ENCODE data around the gene SELENON. TPM values are rescaled to one million over a fixed set of nuclear protein-coding genes. Genes with fewer than 3 reads are reported as not detected.

The SELENON gene
- total RNA-seq, 4 donors from 2014 or later: 20.0 to 51.0 (median 43.3) TPM

DNA sequence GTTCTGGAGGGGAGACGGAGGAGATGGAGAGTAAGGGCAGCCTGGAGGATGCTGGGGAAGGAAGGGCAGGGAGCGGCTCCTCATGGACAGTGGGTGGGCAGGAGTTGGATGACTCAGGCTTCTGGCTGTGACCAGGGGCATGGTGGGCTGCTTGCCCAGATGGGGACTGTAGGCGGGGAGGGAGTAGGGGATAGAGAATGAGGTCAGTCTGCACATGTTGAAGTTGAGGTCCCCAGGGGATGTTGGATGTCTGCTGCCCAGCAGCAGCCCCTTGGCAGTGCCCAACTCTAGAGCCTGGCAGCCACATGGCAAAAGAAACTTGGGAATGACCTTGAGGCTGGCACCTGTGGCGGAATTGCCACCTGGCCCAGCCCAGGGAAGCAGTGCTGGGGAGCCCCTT is 6.4 kb downstream of the SELENON start:
- Histone ChIP-seq H3K9me3 (no peaks in the 10 kb centered on the region), H3K27me3 (no peaks in the 10 kb centered on the region), H3K4me3 (no peak overlapping the region), H3K4me1 (peaks cover 57% of the 10 kb centered on the region in 2 donors), H3K36me3 (peaks cover 0 to 21% of the 10 kb centered on the region in 2 donors), H3K27ac (peak overlapping the region; percentile 79 to 85 (median 82))
- ATAC-seq (no peak), DNase-seq (no peak)
- TF ChIP-seq, protein P1, sequence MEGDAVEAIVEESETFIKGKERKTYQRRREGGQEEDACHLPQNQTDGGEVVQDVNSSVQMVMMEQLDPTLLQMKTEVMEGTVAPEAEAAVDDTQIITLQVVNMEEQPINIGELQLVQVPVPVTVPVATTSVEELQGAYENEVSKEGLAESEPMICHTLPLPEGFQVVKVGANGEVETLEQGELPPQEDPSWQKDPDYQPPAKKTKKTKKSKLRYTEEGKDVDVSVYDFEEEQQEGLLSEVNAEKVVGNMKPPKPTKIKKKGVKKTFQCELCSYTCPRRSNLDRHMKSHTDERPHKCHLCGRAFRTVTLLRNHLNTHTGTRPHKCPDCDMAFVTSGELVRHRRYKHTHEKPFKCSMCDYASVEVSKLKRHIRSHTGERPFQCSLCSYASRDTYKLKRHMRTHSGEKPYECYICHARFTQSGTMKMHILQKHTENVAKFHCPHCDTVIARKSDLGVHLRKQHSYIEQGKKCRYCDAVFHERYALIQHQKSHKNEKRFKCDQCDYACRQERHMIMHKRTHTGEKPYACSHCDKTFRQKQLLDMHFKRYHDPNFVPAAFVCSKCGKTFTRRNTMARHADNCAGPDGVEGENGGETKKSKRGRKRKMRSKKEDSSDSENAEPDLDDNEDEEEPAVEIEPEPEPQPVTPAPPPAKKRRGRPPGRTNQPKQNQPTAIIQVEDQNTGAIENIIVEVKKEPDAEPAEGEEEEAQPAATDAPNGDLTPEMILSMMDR (IDR thresholded peaks at IDR 0.05 in 4 of 5, conservative IDR thresholded peaks at IDR 0.05 in 1 of 5): no peak
- no peak for TF ChIP-seq POLR2A (IDR thresholded peaks at IDR 0.05)
- in situ Hi-C loops (cut with MboI; ENCODE audit: low sequenced_read_pairs in 4 of 4): loop anchor here in 1 of 4 donors (10.0 kb wide), 1 partner anchor 62 kb away; no protein-coding TSS in a partner anchor
- intact Hi-C loops (cut with DNase I; ENCODE audit: low total_unique reads): loop anchor here (10.0 kb wide), 2 partner anchors 372 to 572 kb away; partner anchors contain the start of genes MACO1 and SYF2

DNA sequence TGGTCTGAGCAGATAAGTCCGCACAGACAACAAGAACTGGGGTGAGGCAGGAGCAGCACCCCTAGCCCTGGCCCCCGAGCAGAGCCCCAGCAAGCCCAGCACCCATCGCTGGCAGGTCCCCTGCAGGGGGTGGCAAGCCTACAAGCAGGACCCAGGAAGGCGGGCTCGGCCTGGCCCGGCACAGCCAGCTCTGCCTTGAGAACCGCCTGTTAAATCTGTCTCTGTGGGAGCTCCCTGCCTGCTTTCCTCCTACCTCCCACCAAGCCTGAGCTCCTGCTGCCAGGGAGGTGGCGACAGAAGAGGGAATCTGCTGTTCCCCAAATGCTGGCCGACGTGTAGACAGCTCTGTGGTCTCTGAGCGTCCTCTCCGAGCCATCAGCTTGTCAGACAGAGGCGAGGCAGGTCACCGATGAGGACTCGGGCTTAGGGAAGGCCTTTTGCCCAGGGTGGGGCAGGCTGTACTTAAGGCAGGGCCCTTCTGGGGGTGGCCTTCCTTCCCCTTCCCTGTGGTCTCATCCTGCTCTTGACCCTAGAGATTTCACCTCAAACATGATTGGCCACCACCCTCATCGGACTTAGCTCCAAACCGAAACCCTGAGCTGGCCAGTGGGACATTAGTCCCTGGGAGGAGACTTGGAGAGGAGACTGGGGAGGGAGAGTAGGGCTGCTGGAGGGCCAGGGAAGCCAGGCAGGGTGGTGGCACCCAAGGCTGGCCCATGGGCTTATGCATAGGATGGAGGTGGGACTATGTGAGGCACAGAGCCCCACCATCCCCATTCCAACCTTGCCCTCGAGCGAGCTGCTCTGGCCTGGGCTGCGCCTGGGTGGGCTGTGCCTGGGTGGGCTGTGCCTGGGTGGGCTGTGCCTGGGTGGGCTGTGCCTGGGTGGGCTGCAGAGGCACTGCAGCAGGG is 7.7 kb downstream of the SELENON start:
- peak overlapping the region; percentile 20 to 85 (median 82) for H3K27ac ChIP-seq
- H3K36me3 ChIP-seq: peaks cover 0 to 30% of the 10 kb centered on the region in 2 donors
- no peak for DNase-seq
- no peaks in the 10 kb centered on the region for H3K27me3 ChIP-seq
- in situ Hi-C loops (cut with MboI; ENCODE audit: low sequenced_read_pairs in 4 of 4): loop anchor here in 1 of 4 donors (10.0 kb wide), 1 partner anchor 63 kb away; no protein-coding TSS in a partner anchor
- H3K4me1 ChIP-seq: peaks cover 44 to 49% of the 10 kb centered on the region in 2 donors
- no peak overlapping the region for H3K4me3 ChIP-seq
- no peak for ATAC-seq
- intact Hi-C loops (cut with DNase I; ENCODE audit: low total_unique reads): loop anchor here (10.0 kb wide), 2 partner anchors 373 to 573 kb away; partner anchors contain the start of genes MACO1 and SYF2
- no peak for TF ChIP-seq POLR2A (IDR thresholded peaks at IDR 0.05)
- TF ChIP-seq, protein P1 (IDR thresholded peaks at IDR 0.05 in 4 of 5, conservative IDR thresholded peaks at IDR 0.05 in 1 of 5): no peak
- H3K9me3 ChIP-seq: no peaks in the 10 kb centered on the region

DNA sequence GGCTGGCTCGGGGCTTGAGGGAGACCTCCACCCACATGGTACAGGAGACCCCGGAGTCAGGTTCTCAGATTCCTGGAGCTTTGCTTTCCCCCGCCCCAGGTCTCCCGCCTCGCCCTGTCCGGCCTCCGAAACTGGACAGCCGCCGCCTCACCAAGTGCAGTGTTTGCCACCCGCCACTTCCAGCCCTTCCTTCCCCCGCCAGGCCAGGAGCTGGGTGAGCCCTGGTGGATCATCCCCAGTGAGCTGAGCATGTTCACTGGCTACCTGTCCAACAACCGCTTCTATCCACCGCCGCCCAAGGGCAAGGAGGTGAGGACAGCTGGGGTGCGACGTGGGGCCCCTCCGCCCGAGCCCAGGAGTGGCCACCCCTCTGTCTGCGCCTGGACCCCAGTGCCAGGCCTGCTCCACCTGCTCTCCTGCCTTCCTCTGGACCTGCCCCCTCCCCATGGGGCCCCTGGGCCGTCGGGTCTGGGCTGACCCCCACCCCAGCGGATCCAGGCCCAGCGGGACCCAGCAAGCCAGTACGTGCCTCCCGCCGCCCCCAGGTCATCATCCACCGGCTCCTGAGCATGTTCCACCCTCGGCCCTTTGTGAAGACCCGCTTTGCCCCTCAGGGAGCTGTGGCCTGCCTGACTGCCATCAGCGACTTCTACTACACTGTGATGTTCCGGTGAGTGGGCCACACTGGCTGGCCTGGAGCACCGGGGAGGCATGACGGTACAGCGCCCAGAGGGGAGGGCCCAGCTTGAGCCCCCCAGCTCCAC is 8.7 kb downstream of the SELENON start:
- Histone ChIP-seq H3K27me3 (no peaks in the 10 kb centered on the region), H3K36me3 (peaks cover 0 to 40% of the 10 kb centered on the region in 2 donors), H3K27ac (no peak overlapping the region), H3K9me3 (no peaks in the 10 kb centered on the region), H3K4me1 (peaks cover 36 to 44% of the 10 kb centered on the region in 2 donors), H3K4me3 (no peak overlapping the region)
- intact Hi-C loops (cut with DNase I; ENCODE audit: low total_unique reads) (loop anchor here (10.0 kb wide), 2 partner anchors 374 to 574 kb away; partner anchors contain the start of genes MACO1 and SYF2), in situ Hi-C loops (cut with MboI; ENCODE audit: low sequenced_read_pairs in 4 of 4) (loop anchor here in 1 of 4 donors (10.0 kb wide), 1 partner anchor 64 kb away; no protein-coding TSS in a partner anchor)
- no peak for DNase-seq
- no peak for ATAC-seq
- TF ChIP-seq POLR2A (IDR thresholded peaks at IDR 0.05): no peak
- TF ChIP-seq, protein P1 (IDR thresholded peaks at IDR 0.05 in 4 of 5, conservative IDR thresholded peaks at IDR 0.05 in 1 of 5): no peak

DNA sequence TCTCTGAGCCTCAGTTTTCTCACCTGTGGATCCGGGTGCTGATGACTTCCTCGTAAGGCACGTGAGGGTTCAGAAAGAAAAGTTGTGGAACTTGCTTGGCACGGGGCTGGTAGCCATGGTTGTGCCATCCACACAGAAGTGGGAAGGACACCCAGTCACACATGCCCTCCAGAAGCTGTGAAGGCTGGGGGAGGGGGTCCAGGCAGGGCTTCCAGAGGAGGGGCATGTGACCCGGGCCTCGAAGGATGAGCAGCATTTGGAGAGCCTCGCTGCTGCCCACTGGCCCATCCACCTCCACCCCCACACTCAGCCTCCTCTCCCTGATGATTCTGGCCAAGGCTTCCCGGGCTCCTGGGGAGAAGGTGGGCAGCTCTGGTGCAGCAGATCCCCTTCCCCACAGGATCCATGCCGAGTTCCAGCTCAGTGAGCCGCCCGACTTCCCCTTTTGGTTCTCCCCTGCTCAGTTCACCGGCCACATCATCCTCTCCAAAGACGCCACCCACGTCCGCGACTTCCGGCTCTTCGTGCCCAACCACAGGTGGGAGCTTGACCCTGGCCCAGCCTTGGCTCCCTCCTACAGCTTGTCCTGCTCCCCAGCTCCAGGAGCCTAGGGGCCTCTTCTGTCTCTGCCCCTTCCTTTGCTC is 9.4 kb downstream of the SELENON start:
- intact Hi-C loops (cut with DNase I; ENCODE audit: low total_unique reads) (loop anchor here (10.0 kb wide), 2 partner anchors 375 to 575 kb away; partner anchors contain the start of genes MACO1 and SYF2), in situ Hi-C loops (cut with MboI; ENCODE audit: low sequenced_read_pairs in 4 of 4) (loop anchor here in 1 of 4 donors (10.0 kb wide), 1 partner anchor 65 kb away; no protein-coding TSS in a partner anchor)
- Histone ChIP-seq H3K27me3 (no peaks in the 10 kb centered on the region), H3K9me3 (no peaks in the 10 kb centered on the region), H3K36me3 (peaks cover 0 to 47% of the 10 kb centered on the region in 2 donors), H3K27ac (no peak overlapping the region), H3K4me1 (peaks cover 29 to 37% of the 10 kb centered on the region in 2 donors), H3K4me3 (no peak overlapping the region)
- ATAC-seq: no peak
- no peak for DNase-seq
- no peak for TF ChIP-seq POLR2A (IDR thresholded peaks at IDR 0.05)
- TF ChIP-seq, protein P1 (IDR thresholded peaks at IDR 0.05 in 4 of 5, conservative IDR thresholded peaks at IDR 0.05 in 1 of 5): no peak

Measured in gastrocnemius medialis (tissue), 4 donors.